ENCODE measurements around the gene PLPP3.

- TF ChIP-seq POLR2A (IDR thresholded peaks at IDR 0.05) = no peak
- TF ChIP-seq CTCF (IDR thresholded peaks at IDR 0.05) = no peak
- no peak for TF ChIP-seq EP300 (IDR thresholded peaks at IDR 0.05)
- TF ChIP-seq POLR2AphosphoS5 (IDR thresholded peaks at IDR 0.05) = no peak
These were observed 30.8 kb downstream of the PLPP3 start for GRCh38 chr1:56548571-56548970.
